ENCODE data around the gene SHH. TPM values are rescaled to one million over a fixed set of nuclear protein-coding genes. Genes with fewer than 3 reads are reported as not detected.

SHH gene
- total RNA-seq, 1 donor from 2014 or later, result 35.8 TPM

DNA sequence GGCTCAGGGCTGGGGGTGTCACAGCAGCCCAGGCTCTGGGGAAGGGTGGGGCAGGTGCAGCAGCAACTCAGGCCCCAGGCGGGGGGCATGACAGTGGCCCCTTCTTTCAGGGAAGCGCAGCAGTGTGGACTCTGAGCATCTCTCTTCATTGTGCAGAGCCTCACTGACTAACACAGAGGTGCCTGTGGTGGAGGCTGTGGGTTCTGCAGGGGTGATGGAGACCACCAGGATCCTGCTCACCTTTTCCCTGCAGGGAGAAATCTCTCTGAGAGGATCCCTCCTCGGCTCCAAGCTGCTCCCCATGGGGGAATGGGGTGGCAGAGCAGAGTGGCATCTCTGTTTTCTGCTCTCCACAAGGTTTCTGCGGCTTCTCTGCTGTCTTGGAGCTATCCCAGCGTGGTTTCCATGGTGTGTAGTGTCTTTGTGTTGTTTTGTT lies 37.8 kb upstream of the SHH start:
- DNase-seq (ENCODE audit: low spot score, unreplicated experiment), result no peak
- Mint-ChIP-seq H3K27ac (no peak overlapping the region), H3K36me3 (ENCODE audit: insufficient read depth) (no peaks in the 10 kb centered on the region), H3K4me1 (ENCODE audit: low read depth) (no peaks in the 10 kb centered on the region), H3K9me3 (ENCODE audit: low read depth) (peaks cover 3% of the 10 kb centered on the region), H3K4me3 (ENCODE audit: low read depth) (no peak overlapping the region), H3K27me3 (peaks cover 30% of the 10 kb centered on the region)
- TF ChIP-seq, protein P1, sequence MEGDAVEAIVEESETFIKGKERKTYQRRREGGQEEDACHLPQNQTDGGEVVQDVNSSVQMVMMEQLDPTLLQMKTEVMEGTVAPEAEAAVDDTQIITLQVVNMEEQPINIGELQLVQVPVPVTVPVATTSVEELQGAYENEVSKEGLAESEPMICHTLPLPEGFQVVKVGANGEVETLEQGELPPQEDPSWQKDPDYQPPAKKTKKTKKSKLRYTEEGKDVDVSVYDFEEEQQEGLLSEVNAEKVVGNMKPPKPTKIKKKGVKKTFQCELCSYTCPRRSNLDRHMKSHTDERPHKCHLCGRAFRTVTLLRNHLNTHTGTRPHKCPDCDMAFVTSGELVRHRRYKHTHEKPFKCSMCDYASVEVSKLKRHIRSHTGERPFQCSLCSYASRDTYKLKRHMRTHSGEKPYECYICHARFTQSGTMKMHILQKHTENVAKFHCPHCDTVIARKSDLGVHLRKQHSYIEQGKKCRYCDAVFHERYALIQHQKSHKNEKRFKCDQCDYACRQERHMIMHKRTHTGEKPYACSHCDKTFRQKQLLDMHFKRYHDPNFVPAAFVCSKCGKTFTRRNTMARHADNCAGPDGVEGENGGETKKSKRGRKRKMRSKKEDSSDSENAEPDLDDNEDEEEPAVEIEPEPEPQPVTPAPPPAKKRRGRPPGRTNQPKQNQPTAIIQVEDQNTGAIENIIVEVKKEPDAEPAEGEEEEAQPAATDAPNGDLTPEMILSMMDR (IDR thresholded peaks at IDR 0.05; ENCODE audit: unreplicated experiment), result no peak

DNA sequence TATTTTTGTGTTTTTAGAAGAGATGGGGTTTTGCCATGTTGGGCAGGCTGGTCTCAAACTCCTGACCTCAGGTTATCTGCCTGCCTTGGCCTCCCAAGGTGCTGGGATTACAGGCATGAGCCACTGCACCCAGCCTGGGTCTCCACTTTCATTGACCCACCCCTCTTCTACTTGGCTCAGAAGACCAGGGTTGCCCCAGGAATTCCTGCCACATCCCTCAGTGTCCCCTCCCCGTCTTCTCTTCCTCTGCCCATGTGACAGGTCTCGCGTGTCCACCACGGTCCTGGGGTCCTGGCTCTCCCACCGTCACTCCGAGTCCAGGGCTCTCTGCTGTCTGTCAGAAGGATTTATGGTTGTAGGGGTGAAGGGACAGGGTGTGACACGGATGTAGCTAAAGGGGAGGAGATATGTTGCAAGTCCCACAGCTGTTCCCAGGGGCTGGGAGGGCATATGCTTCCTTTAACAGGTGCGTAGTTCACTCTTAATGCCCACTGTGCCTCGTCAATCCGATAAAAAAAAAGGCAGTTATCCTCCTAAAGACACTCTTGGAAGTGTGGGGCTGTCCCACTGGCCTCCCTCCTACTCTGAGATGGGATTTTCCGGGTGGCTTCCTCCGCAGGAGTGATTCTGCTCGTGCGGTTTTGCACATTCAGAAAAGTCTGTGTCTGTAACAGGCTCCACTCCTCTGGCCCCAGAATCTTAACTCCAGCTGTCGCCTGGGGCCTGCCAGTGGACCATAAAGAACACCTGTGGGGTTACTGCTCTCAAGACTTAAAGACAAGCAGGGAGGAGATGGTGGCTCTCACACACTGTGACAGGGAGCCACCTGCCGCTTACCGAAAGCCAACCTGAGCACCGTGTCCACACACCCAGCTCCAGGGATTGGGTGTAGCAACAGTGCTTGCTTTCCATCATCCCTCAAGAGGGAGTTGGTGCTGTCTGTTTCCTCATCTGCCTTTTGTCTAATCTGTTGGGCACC lies 36.7 kb upstream of the SHH start:
- Mint-ChIP-seq H3K9me3 (ENCODE audit: low read depth) (no peaks in the 10 kb centered on the region), H3K27ac (no peak overlapping the region)

DNA sequence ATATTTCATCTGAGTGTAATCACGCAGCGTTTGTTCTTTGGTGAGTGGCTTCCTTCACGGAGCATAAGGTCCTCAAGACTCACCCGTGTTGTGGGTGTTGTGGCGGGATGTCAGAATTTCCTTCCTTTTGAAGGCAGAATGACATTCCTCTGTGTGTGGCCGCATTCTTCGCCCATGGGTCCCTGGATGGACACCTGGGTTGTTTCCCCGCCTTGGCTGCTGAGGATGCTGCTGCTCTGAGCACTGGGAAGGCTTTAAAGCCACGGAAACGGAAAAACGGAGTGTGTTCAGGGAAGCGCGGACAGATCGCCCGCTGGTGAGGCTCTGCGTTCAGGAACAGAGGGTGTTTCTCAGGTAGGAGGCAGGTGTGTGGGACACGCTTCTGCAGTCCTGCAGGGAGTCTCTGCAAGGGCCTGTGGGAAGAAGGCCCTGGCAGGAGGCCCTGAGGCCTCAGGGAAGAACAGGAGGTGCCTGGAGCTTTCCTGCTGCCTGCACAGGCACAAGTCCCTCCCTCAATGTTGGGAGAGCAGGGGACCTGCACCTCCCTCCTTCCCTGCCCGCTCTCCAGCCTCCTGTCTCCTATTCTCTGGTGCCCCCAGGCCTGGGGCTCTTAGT lies 35.7 kb upstream of the SHH start:
- Mint-ChIP-seq H3K4me1 (ENCODE audit: low read depth) (peaks cover 6% of the 10 kb centered on the region), H3K27me3 (peaks cover 28% of the 10 kb centered on the region), H3K36me3 (ENCODE audit: insufficient read depth) (no peaks in the 10 kb centered on the region), H3K9me3 (ENCODE audit: low read depth) (no peaks in the 10 kb centered on the region), H3K4me3 (ENCODE audit: low read depth) (no peak overlapping the region), H3K27ac (no peak overlapping the region)
- DNase-seq (ENCODE audit: low spot score, unreplicated experiment), result no peak
- TF ChIP-seq, protein P1 (IDR thresholded peaks at IDR 0.05; ENCODE audit: unreplicated experiment), result no peak

More for the DNA sequence above, 36.7 kb upstream of the SHH start:
- Mint-ChIP-seq H3K27me3 (peaks cover 30% of the 10 kb centered on the region), H3K4me3 (ENCODE audit: low read depth) (no peak overlapping the region), H3K4me1 (ENCODE audit: low read depth) (peaks cover 4% of the 10 kb centered on the region), H3K36me3 (ENCODE audit: insufficient read depth) (no peaks in the 10 kb centered on the region)
- TF ChIP-seq, protein P1 (IDR thresholded peaks at IDR 0.05; ENCODE audit: unreplicated experiment), result no peak
- no peak for DNase-seq (ENCODE audit: low spot score, unreplicated experiment)

DNA sequence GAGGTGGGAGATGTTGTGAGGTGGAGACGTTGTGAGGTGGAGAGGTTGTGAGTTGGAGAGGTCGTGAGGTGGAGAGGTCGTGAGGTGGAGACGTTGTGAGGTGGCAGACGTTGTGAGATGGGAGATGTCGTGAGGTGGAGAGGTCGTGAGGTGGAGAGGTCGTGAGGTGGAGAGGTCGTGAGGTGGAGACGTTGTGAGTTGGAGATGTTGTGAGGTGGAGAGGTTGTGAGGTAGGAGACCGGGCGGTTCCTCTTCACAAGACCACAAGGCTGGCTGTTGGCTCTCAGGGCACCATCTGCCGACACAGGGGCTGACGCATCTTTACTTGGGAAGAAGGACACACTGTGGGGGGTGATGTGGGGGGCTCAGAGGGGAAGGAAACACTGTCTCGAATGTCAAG lies 34.7 kb upstream of the SHH start:
- no peak for DNase-seq (ENCODE audit: low spot score, unreplicated experiment)
- Mint-ChIP-seq H3K27me3 (peaks cover 24% of the 10 kb centered on the region), H3K4me1 (ENCODE audit: low read depth) (peaks cover 9% of the 10 kb centered on the region), H3K27ac (no peak overlapping the region), H3K36me3 (ENCODE audit: insufficient read depth) (no peaks in the 10 kb centered on the region), H3K9me3 (ENCODE audit: low read depth) (no peaks in the 10 kb centered on the region), H3K4me3 (ENCODE audit: low read depth) (no peak overlapping the region)
- TF ChIP-seq, protein P1 (IDR thresholded peaks at IDR 0.05; ENCODE audit: unreplicated experiment), result no peak

DNA sequence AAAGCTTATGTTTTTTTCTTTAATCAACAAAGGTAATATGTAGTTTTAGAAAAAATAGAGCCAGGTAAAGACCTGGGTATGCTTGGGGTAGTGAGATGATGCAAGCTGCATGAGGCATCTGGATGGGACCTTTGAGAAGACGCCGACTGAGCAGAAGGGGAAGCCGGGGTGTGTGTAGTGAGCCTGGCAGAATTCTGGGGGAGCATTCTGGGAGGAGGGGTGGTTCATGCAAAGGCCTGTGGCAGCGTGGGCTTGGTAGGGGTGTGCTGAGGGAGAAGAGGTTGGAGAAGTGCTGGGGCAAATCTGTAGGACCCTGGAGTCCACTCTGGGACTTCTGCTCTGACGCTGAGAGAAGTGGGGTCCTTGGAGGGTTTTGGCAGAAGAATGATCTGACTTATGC lies 33.9 kb upstream of the SHH start:
- DNase-seq (ENCODE audit: low spot score, unreplicated experiment), result no peak
- no peaks in the 10 kb centered on the region for H3K36me3 Mint-ChIP-seq (ENCODE audit: insufficient read depth)

More for the DNA sequence above, 33.9 kb upstream of the SHH start:
- TF ChIP-seq, protein P1 (IDR thresholded peaks at IDR 0.05; ENCODE audit: unreplicated experiment), result no peak
- Mint-ChIP-seq H3K27me3 (peaks cover 20% of the 10 kb centered on the region), H3K4me1 (ENCODE audit: low read depth) (peaks cover 9% of the 10 kb centered on the region), H3K9me3 (ENCODE audit: low read depth) (no peaks in the 10 kb centered on the region), H3K27ac (no peak overlapping the region), H3K4me3 (ENCODE audit: low read depth) (no peak overlapping the region)

All from progenitor cell of endocrine pancreas (in vitro differentiated cells).